ENCODE results near the gene GJD4.

The GJD4 gene

DNA sequence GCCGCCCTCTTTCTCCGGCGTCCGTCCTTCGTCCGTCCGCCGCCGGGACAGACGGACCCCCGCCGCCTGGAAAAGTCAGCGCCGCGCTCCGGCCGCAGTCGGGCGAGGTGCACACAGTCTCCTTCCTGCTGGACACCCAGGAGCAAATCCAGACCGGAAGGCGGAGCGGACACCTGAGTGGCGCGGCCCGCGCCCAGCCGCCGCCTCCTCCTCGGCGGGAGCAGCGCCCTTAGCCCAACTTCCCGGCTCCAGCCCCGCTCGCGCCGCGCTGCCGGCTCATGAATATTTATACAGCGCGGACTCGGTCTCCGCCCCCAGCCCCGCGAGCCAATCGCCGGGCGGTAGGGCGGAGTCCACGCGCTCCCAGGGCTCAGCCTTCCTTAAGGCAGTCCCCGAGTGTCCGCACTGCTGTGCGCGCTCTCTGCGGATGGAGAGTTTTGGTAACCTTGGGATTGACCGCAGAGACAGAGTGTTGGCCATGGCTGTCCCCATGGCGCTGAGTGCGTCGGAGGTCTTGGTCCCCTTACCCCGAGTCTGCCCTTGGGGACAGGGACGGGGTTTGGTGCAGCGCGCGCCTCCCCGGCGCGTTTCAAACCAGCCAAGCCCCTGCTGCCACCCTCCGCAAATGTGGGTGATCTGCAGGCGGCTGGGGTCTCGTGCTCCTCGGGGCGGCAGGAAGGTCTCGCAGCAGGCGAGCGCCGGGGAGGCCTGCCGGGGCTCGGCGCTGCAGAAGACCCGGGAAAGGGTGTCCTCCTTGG, 37.1 kb downstream of the GJD4 start, which contains the start of gene FZD8:
FZD8 (minus strand) TSS at position 262 of the 758 bp plus-strand sequence. CDS start 867 bp downstream, outside the sequence.
- H3K9me3 ChIP-seq (ENCODE audit: insufficient read depth, low read length), result peaks cover 10% of the 10 kb centered on the region; the same call in 1 of the 2 replicates
- peaks cover 7% of the 10 kb centered on the region for H3K36me3 ChIP-seq (ENCODE audit: insufficient read depth, insufficient read length, low read length)
- peak within 1 kb of the TSS; percentile 90 for H3K9ac ChIP-seq (ENCODE audit: insufficient read length, low read depth)
- H3K4me3 ChIP-seq (ENCODE audit: insufficient read length, low read depth), result peak within 1 kb of the TSS; percentile 61
- peaks cover 5% of the 10 kb centered on the region for H3K4me1 ChIP-seq (ENCODE audit: insufficient read depth, insufficient read length)
- H3K27me3 ChIP-seq (ENCODE audit: insufficient read depth, insufficient read length), result peaks cover 22% of the 10 kb centered on the region
- TF ChIP-seq YY1 (IDR thresholded peaks at IDR 0.05; ENCODE audit: insufficient read depth, insufficient read length) (no peak), ZNF274 (IDR thresholded peaks at IDR 0.05; ENCODE audit: low read depth, low read length) (no peak), SUZ12 (IDR thresholded peaks at IDR 0.05; ENCODE audit: extremely low read depth, insufficient read depth, insufficient read length) (no peak)
- peak; percentile 84 for DNase-seq (ENCODE audit: low read depth, low spot score)

DNA sequence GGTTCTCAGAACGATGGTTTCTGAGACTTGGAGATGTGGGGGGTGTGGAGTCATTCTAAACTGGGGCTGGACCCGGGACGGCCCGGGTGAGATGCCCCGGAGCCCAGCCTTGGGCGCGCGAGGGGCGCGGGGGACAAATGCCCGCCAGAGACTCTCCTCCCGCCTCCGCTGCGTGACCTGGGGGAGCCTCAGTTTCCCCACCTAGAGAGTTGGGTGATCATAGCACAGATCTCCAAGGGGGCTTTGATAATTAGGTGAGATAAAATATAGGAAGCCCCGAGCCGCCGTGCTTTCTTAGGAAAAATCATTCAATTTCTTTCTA, 37.6 kb downstream of the GJD4 start:
- no peak for DNase-seq (ENCODE audit: low read depth, low spot score)
- peak overlapping the region; percentile 61 for H3K4me3 ChIP-seq (ENCODE audit: insufficient read length, low read depth)
- H3K36me3 ChIP-seq (ENCODE audit: insufficient read depth, insufficient read length, low read length), result peaks cover 7% of the 10 kb centered on the region
- TF ChIP-seq ZNF274 (IDR thresholded peaks at IDR 0.05; ENCODE audit: low read depth, low read length) (no peak), SUZ12 (IDR thresholded peaks at IDR 0.05; ENCODE audit: extremely low read depth, insufficient read depth, insufficient read length) (no peak), YY1 (IDR thresholded peaks at IDR 0.05; ENCODE audit: insufficient read depth, insufficient read length) (no peak)
- peaks cover 13% of the 10 kb centered on the region; the same call in 1 of the 2 replicates for H3K9me3 ChIP-seq (ENCODE audit: insufficient read depth, low read length)
- peaks cover 5% of the 10 kb centered on the region for H3K4me1 ChIP-seq (ENCODE audit: insufficient read depth, insufficient read length)
- peak overlapping the region; percentile 78 for H3K9ac ChIP-seq (ENCODE audit: insufficient read length, low read depth)
- peaks cover 22% of the 10 kb centered on the region for H3K27me3 ChIP-seq (ENCODE audit: insufficient read depth, insufficient read length)

DNA sequence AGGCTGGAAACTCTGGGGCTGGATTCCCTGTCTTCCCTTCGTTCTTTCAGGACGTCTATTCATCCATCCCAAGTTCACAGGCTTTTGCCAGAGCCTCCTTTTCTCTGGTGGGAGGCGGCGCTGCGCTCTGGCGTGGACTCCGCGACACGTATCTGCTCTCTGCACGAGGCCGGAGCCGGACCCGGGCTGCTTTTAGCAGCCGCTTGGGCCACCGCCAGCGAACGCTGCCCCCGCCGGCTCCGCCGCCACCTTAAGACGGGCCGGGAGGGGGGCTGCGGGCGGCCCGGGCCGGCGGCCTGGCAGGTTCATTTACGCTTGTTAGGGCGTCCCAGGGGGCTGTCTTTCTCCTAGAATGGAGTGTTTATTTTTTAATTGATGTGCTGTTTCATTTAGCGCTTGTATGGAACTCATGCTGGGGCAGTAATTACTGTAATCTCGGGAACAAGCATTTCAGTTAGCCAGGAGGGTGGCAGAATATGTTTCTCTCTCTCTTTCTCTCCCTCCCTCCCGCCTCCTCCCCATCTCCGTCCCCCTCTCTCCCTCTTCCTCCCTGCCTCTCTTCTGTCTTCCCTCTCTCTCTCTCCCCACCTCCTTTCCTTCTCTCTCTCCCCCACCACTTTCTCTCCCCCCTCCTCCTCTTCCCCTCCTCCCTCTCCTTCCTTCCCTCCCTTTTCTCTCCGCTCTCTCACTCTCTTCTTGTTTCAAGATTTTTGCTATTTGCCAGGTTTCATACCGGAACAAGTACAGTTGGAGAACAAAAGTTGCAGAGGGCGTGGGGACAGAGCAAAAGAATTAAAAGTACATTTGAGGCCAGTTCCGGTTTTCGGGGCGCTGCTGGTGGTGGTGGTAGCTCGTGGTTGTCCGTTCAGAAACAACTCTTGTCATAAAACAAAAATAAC, 38.3 kb downstream of the GJD4 start:
- H3K27me3 ChIP-seq (ENCODE audit: insufficient read depth, insufficient read length), result peaks cover 22% of the 10 kb centered on the region
- peaks cover 13% of the 10 kb centered on the region; the same call in 1 of the 2 replicates for H3K9me3 ChIP-seq (ENCODE audit: insufficient read depth, low read length)
- H3K36me3 ChIP-seq (ENCODE audit: insufficient read depth, insufficient read length, low read length), result peaks cover 7% of the 10 kb centered on the region
- DNase-seq (ENCODE audit: low read depth, low spot score), result no peak
- H3K9ac ChIP-seq (ENCODE audit: insufficient read length, low read depth), result peak overlapping the region; percentile 78
- H3K4me1 ChIP-seq (ENCODE audit: insufficient read depth, insufficient read length), result peaks cover 5% of the 10 kb centered on the region
- peak overlapping the region; percentile 61 for H3K4me3 ChIP-seq (ENCODE audit: insufficient read length, low read depth)
- no peak for TF ChIP-seq ZNF274 (IDR thresholded peaks at IDR 0.05; ENCODE audit: low read depth, low read length)
- TF ChIP-seq YY1 (IDR thresholded peaks at IDR 0.05; ENCODE audit: insufficient read depth, insufficient read length), result no peak
- no peak for TF ChIP-seq SUZ12 (IDR thresholded peaks at IDR 0.05; ENCODE audit: extremely low read depth, insufficient read depth, insufficient read length)

DNA sequence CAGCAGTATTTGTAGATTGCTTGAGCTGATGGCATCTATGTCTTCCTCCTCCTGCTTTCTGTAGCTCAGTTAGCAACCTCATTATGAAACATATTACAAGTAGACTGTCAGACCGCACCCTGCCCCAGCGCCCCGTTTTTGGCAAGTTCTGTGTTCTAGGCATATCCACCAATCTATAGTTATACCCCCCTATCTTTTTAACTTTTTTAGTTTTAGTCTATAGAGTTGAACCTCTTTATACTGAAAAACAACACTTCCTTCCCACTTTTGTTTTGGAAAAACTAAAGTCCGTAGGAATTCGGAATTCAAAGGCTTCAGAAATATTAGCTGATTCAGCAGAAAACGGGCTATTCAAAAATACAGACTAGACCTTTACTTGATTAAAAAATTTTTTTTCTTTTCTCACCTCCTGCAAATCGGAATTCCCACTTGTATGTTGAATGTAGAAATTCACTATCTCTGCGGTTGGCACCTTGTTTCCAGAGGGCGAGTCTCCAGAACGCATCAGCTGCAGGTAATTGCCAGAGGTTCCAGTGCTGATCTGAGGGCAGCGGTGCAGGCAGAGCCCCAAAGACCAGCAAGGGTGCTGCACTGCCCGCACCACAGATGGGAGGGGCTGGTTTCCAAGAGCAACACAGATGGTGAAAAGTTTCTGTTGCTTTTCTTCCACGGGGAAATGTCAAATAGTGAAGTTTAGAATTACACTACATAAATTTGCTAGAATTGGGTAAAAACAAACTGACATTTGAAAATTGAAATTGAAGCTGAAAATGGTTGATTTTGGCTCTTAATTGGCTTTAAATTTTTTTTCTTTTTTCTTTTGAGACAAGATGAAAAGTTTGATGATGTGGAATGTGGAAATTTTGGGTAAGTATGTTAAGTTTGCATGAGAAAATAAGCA, 39.2 kb downstream of the GJD4 start:
- H3K4me3 ChIP-seq (ENCODE audit: insufficient read length, low read depth), result peak overlapping the region; percentile 32
- peaks cover 22% of the 10 kb centered on the region for H3K27me3 ChIP-seq (ENCODE audit: insufficient read depth, insufficient read length)
- TF ChIP-seq ZNF274 (IDR thresholded peaks at IDR 0.05; ENCODE audit: low read depth, low read length) (no peak), YY1 (IDR thresholded peaks at IDR 0.05; ENCODE audit: insufficient read depth, insufficient read length) (no peak), SUZ12 (IDR thresholded peaks at IDR 0.05; ENCODE audit: extremely low read depth, insufficient read depth, insufficient read length) (no peak)
- H3K4me1 ChIP-seq (ENCODE audit: insufficient read depth, insufficient read length), result peaks cover 5% of the 10 kb centered on the region
- H3K36me3 ChIP-seq (ENCODE audit: insufficient read depth, insufficient read length, low read length), result peaks cover 7% of the 10 kb centered on the region
- DNase-seq (ENCODE audit: low read depth, low spot score), result no peak
- H3K9ac ChIP-seq (ENCODE audit: insufficient read length, low read depth), result no peak overlapping the region
- H3K9me3 ChIP-seq (ENCODE audit: insufficient read depth, low read length), result peaks cover 13% of the 10 kb centered on the region; the same call in 1 of the 2 replicates

GRCh38 chr10:35650894-35651293, 45.8 kb downstream of the GJD4 start:
- Histone ChIP-seq H3K9ac (ENCODE audit: insufficient read length, low read depth) (no peak overlapping the region), H3K36me3 (ENCODE audit: insufficient read depth, insufficient read length, low read length) (no peaks in the 10 kb centered on the region), H3K4me1 (ENCODE audit: insufficient read depth, insufficient read length) (no peaks in the 10 kb centered on the region), H3K27me3 (ENCODE audit: insufficient read depth, insufficient read length) (no peaks in the 10 kb centered on the region), H3K9me3 (ENCODE audit: insufficient read depth, low read length) (peaks cover 5% of the 10 kb centered on the region; the same call in 1 of the 2 replicates), H3K4me3 (ENCODE audit: insufficient read length, low read depth) (no peak overlapping the region)
- no peak for DNase-seq (ENCODE audit: low read depth, low spot score)
- TF ChIP-seq SUZ12 (IDR thresholded peaks at IDR 0.05; ENCODE audit: extremely low read depth, insufficient read depth, insufficient read length) (no peak), YY1 (IDR thresholded peaks at IDR 0.05; ENCODE audit: insufficient read depth, insufficient read length) (no peak), ZNF274 (IDR thresholded peaks at IDR 0.05; ENCODE audit: low read depth, low read length) (no peak)

DNA sequence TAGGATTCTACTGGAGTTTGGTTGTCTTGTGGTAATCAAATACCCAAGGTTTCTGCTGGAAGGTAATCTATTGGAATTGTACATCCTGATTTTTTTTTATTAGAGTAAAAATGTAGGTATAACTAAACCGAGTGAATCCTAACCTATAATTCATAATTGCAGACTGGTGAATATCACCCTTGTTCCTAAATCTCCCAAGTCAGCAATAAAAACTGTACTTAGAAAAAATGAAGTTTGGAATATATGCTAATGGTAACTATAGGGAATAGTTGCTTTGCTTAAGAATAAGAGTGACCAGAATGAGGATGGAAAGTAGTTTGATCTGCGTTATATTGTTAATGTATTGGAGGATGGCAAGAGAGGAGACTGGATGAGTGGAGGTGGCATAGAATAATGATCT, 47.7 kb downstream of the GJD4 start:
- Histone ChIP-seq H3K27me3 (ENCODE audit: insufficient read depth, insufficient read length) (no peaks in the 10 kb centered on the region), H3K9ac (ENCODE audit: insufficient read length, low read depth) (no peak overlapping the region), H3K9me3 (ENCODE audit: insufficient read depth, low read length) (no peaks in the 10 kb centered on the region), H3K36me3 (ENCODE audit: insufficient read depth, insufficient read length, low read length) (no peaks in the 10 kb centered on the region), H3K4me1 (ENCODE audit: insufficient read depth, insufficient read length) (no peaks in the 10 kb centered on the region), H3K4me3 (ENCODE audit: insufficient read length, low read depth) (no peak overlapping the region)
- TF ChIP-seq ZNF274 (IDR thresholded peaks at IDR 0.05; ENCODE audit: low read depth, low read length), result no peak
- TF ChIP-seq YY1 (IDR thresholded peaks at IDR 0.05; ENCODE audit: insufficient read depth, insufficient read length), result no peak
- no peak for TF ChIP-seq SUZ12 (IDR thresholded peaks at IDR 0.05; ENCODE audit: extremely low read depth, insufficient read depth, insufficient read length)
- DNase-seq (ENCODE audit: low read depth, low spot score), result no peak
